Measurements from ENCODE around the gene AXIN2.

Gene AXIN2

GRCh38 chr17:65561452-65562205 is at the start of gene AXIN2 (continued):
- TF ChIP-seq ZNF280D (tag by site-specific recombination; IDR thresholded peaks at IDR 0.05) (0 out of 2 replicates have a peak, but pooled peaks have one; percentile 10), ZBTB6 (tag by site-specific recombination; IDR thresholded peaks at IDR 0.05) (peak; percentile 47; the same call in 1 of the 2 replicates), ZNF335 (tag by site-specific recombination; conservative IDR thresholded peaks at IDR 0.05) (peak; percentile 76), ZBTB26 (tag by site-specific recombination; optimal IDR thresholded peaks at IDR 0.05) (peak; percentile 67), ZBTB8A (tag by site-specific recombination; IDR thresholded peaks at IDR 0.05) (peak; percentile 85), SALL2 (tag by site-specific recombination; IDR thresholded peaks at IDR 0.05; ENCODE audit: borderline replicate concordance) (no peak), ZNF580 (tag by site-specific recombination; IDR thresholded peaks at IDR 0.05) (peak; percentile 47; the same call in 1 of the 2 replicates), GLIS1 (tag by site-specific recombination; IDR thresholded peaks at IDR 0.05) (0 out of 2 replicates have a peak, but pooled peaks have one; percentile 22), PATZ1 (tag by site-specific recombination; IDR thresholded peaks at IDR 0.05) (peak; percentile 68; the same call in 1 of the 2 replicates), ZBTB17 (tag by site-specific recombination; IDR thresholded peaks at IDR 0.05) (peak; percentile 44; the same call in 1 of the 2 replicates), CTCF (tag by site-specific recombination; IDR thresholded peaks at IDR 0.05) (0 out of 2 replicates have a peak, but pooled peaks have one; percentile 51), PRDM4 (tag by site-specific recombination; IDR thresholded peaks at IDR 0.05) (0 out of 2 replicates have a peak, but pooled peaks have one; percentile 44), PRDM10 (tag by site-specific recombination; IDR thresholded peaks at IDR 0.05) (peak; percentile 75), SP3 (tag by site-specific recombination; IDR thresholded peaks at IDR 0.05) (peak; percentile 80; the same call in 1 of the 2 replicates), ZBTB44 (tag by site-specific recombination; IDR thresholded peaks at IDR 0.05) (0 out of 2 replicates have a peak, but pooled peaks have one; percentile 27), ZNF623 (tag by site-specific recombination; IDR thresholded peaks at IDR 0.05) (no peak)
